SHP77 treated with DMSO at 0.1 percent for 48 hours (cell line): ENCODE measurements around the gene NAXD.
A peak's percentile ranks its signal among the peaks of the same experiment; 100 is the strongest.
"Not testable (repeated sequence)": the region's sequence is repeated elsewhere in the genome, so short reads cannot be mapped to it uniquely, and the experiment has no call there.

Source experiments
- DNase-seq: peaks from one replicate; lab custom pipeline; 2025; lab: John Stamatoyannopoulos, UW

Gene NAXD

DNA sequence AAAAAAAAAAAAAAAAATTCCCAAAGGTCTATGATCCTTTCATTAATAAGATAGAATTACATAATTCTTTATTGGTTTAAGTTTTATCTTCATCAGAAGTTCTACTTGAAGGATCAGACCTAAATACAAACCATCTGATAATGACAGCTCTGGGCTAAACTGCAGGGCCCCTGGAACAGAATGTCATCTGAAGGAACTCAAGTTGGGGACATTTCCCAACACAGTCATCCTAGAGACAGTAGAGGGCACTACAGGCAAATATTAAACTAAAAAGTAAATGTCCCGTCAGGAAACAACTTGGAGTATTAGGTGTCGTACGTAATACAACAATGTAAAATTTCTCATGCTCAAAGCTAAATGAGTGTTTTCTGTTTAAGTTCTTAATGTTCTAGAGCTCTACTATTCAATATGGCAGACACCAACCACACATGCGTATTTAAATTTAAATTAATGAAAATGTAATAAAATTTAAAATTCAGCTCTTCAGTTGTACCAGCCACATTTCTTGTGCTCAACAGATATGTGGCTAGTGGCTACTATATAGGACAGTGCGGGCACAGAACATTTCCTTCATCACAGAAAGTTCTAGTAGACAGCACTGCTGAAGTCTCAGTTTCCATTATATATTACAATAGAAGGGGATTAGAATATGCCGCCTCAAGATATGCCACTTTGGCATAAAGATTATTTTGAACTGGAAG lies 21.8 kb upstream of the NAXD start:
- DNase-seq = peak; percentile 43

DNA sequence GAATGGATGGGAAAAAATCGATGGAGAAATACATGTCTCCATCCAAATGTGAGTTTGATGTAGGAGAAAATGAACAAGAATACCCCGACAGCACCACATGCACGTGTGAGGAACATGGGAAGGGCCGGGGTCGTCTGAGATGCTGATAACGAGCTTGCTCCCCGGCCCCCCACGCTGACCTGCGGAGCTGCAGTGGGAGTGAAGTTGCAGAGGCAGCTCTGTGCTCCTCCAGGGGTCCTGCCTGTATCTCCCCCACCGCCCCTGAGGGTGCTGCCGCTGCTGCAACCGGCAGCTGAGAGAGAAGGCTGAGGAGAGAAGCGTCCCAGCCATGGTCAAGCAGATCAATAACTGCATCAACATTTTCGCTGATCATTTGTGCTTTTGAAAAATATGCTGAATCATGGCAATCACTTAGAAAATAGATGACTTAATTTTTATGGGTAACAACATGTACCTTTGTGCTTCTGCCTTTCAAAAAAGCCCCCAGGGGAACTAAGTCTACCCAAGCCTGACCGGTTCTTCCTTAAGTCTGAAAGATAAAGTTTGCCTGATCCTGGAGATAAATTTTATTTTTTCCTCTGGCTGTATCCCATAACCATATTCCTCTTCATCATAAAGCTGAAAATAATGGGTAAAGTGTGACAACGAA lies 18.2 kb upstream of the NAXD start:
- DNase-seq = no peak

- DNase-seq = no peak
These were observed 15.0 kb upstream of the NAXD start for GRCh38 chr13:110600261-110600819.

- no peak for DNase-seq
These were observed 14.4 kb upstream of the NAXD start for GRCh38 chr13:110600980-110601379.

- DNase-seq = no peak
These were observed 10.2 kb upstream of the NAXD start for GRCh38 chr13:110605132-110605531.

DNA sequence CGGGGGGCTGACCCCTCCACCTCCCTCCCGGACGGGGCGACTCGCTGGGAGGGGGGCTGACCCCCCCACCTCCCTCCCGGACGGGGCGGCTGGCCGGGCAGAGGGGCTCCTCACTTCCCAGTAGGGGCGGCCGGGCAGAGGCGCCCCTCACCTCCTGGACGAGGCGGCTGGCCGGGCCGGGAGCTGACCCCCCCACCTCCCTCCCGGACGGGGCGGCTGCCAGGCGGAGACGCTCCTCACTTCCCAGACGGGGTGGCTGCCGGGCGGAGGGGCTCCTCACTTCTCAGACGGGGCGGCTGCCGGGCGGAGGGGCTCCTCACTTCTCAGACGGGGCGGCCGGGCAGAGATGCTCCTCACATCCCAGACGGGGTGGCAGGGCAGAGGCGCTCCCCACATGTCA lies 9.1 kb upstream of the NAXD start:
- DNase-seq = not testable (repeated sequence)

DNA sequence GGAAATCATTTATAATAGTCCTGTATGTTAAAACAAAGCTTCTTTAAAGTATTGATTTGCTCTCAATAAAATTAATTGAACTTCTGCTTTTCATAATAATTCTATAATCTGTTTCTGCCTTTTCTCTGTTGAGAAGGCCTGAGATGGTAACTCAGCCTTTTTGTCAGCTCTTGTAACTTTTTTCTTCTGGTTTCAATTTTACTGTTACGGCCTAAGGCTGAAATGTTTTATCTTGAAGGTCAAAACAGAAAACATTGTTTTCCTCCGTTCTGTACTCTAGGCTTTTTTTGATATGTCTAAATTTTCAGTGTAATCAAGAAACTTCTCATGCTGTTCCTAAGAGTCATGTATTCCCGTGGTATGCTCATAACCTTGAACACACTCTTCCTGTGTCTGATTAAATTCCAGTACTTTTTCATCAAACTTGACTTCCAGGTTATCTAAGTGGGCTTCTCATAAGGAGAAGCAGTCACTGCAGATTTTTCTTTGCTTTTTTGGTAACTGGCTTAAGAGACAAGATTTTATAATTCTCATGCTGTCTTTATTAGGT lies 7.6 kb upstream of the NAXD start:
- DNase-seq = no peak

DNA sequence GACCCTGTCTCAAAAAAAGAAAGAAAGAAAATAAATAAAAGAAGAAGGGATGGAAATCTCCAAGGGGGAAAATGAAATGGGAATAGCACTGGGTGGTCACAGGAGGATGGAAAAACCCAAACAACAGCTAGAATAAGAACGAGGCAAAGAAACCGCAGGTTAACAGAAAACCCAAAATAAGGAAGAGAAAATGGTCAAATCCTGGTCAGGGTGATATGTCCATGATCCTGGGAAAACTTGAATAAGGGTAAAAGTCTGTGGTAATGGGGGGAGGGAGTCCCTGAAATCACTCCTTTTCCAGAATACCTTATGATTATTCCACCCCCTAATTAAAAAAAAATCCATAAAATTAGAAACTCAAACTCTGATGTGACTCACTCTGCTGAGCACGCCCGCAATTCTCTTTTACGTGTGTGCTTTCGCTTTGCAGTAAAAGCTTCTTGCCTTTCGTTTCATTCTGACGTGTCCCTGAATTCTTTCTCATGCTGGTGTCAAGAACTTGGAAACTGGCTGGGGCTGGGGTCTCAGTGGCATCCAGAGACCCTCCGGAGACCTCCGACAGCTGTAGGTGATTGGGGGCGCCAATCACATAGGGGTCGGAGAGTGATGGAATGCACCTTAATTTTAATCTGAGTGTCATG lies 4.3 kb upstream of the NAXD start:
- no peak for DNase-seq

GRCh38 chr13:110615005-110615321 lies 382 bp upstream of the NAXD start:
- DNase-seq = no peak

DNA sequence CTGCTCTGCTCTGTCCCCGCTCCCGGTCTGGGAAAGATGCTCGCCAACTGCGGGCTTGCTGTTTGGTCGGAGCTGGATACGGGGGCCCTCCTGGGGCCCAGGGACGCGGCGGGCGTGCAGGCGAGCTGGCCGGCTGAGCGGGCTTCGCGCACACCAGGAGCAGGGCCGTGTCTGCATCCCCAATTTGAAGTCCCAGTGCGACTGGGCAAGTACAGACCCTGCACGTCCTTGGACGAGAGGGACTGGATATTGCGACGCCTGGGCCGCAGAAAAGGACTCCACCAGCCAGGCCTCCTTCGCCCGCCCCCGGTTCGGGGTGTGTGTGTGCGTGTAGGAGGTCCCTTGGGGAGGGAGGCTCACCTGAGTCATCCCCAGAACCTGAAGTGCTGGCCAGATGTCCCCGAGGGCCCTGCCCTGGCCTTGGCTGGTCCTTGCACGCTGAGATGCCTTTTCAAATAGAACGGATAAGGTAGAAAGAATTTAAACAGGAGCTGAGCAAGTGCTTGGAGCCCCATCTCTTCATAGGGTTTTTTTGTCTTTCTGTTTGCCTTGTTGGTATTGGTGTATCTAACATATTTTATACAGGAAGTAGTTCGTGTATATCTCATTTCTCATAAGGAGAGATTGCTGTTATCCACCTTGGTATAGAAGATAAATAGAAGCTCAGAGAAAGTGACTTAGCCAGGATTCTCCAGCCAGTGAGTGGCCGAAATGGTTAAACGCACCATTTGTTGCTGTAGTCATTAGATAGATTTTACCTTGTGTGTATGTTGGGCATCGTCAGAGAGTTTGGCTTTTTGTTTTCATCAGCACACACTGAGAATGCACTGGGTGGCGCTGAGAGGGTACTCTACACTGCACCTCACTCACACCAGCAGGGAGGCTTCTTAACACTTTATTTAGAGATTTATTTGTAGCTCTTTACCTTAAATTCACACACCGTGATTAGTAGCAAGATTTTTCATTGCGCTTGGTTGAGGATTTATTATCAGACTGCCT lies 1.1 kb downstream of the NAXD start:
- DNase-seq = no peak

DNA sequence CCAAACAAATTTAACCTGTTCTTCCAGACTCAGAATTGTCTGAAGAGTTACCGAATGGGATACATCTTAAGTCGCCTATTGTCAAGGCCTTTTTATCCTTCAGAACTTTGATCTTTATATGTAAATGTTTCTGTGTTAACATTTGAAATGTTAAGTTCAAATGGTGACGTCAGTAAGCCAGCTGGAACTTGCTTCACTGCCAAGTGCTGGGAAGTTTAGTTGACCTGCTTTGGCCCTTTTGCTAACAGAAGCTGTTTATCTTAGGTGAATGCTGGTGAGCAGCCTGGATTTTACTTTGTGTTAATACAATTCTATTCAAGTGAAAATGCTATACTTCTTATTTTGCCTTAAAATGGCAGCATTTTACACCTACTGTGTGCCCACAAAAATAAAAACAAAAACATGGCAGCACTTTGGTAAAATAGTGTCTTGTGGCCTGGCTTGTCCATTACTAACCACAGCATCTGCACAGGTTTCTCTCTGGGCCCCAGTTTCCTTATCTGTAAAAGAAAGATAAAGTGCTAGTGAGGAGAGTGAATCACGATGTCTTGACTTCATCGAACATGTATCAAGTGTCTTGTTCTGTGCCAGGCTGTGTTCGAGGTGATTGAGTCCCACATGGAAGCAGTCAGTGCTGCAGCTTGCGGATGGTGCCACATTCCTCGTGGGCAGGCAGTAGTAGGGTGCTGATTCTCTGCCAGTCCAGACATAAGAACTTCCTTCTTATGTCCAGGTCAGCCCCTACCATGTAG lies 2.2 kb downstream of the NAXD start:
- DNase-seq = no peak

- no peak for DNase-seq
These were observed 2.8 kb downstream of the NAXD start for GRCh38 chr13:110618167-110618566.

GRCh38 chr13:110618780-110619179 lies 3.4 kb downstream of the NAXD start:
- no peak for DNase-seq

DNA sequence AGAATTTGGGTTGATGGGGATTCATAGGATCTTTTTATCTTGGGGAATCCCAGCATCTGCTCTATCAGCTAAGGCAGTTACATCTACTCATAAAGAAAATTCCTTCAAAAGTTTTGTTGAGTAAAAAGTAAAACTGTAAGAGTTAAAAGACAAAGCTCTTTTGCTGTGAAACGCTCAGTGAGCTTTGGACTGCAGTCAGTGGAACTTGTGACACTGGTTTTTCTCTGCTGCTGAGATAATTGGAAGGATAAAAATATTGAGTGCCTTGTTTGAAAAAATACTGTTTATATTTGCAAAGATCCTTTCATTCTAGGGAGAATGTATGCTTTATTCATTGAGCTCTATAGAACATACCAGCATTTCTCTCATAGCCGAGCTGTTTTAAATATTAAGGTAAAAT lies 5.3 kb downstream of the NAXD start:
- DNase-seq = no peak

GRCh38 chr13:110624766-110625756 lies 9.7 kb downstream of the NAXD start:
- peak; percentile 93 for DNase-seq

DNA sequence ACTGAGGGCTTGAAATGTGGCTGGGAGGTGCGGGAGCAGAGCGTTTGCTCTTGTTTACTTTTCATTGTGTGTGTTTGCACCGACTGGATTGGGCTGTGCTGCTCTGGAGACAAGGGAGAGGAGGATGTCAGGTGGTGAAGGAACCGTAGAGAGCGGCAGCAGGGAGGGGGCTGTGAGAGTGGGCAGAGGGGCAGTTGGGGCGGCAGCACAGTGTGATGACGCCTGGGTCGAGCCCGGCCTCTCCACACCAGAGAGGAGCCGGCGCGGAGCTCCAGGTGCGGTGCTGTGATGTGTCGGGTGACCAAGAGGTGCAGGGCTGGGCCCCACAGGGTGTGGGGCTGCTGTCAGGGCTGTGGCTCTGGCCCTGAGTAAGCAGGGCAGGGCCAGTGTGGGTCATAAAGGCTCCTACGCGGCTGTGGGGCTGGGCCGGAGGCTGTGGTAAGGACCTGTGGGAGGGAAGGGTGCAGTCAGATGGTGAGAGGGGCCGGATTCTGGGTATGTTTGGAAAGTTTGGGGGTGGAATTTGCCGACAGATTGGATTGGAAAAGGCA lies 10.5 kb downstream of the NAXD start:
- peak; percentile 90 for DNase-seq

- DNase-seq = no peak
These were observed 11.2 kb downstream of the NAXD start for GRCh38 chr13:110626521-110626920.

- DNase-seq = no peak
These were observed 12.0 kb downstream of the NAXD start for GRCh38 chr13:110627351-110627750.

DNA sequence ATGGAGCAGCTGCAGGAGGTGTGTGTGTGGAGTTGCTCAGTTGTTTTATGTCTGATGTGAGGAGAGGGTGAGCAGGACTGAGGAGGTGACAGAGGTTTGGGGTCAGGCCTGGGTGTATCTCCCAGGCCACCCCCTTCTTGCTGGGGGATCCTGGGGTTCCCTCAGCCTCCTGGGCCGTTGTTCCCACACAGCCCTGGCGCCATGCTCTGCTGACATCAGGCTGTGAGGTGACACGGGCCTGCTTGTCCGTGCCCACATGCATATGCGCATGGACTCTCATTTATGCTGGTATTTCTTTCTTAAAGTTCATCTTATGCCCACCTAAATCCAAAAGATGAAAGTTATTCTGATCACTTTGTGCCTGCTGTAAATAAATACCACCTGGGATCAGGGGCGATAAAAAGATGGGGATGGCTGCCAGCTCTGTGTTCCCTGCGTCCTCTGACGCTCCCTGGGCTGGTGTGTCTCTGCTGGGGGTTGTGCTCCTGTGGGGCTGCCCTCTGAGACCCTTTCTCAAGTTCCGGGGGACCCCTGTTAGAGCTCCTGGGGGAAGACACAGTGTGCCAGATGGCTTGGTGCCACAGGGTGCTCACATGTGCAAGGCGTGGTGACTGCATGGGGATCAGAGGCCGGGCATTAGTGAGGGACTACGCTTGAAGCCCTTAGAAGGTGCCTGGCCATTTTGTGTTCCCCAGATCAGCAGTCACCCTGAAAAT lies 12.6 kb downstream of the NAXD start:
- DNase-seq = no peak
